SK-N-DZ (cell line): ENCODE data around the gene PCBP1.
A peak's percentile ranks its signal among the peaks of the same experiment; 100 is the strongest.
"Not testable (repeated sequence)": the region's sequence is repeated elsewhere in the genome, so short reads cannot be mapped to it uniquely, and the experiment has no call there.

Source experiments
- DNase-seq: peaks from one replicate; pipeline ENCODE4 v3.0.0-alpha.2; 2015; ENCODE audit warnings: low spot score

The PCBP1 gene

GRCh38 chr2:70080610-70081200 lies 6.6 kb upstream of the PCBP1 start:
- DNase-seq: no peak

DNA sequence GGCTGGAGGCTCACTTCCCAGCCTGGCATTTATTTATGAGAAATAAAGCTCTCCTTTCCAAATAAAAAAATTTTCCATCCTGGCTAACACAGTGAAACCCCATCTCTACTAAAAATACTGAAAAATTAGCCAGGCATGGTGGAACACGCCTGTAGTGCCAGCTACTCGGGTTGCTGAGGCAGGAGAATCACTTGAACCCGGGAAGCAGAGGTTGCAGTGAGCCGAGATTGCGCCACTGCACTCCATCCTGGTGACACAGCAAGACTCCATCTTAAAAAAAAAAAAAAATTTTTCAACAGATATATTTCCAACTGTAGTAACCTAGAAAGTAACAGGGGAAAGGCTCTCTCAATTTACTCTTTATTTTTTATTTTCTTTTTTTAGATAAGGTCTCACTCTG lies 6.1 kb upstream of the PCBP1 start:
- DNase-seq: no peak

- no peak for DNase-seq
Measured at GRCh38 chr2:70083344-70084156, 3.7 kb upstream of the PCBP1 start.

GRCh38 chr2:70084973-70085710 lies 2.1 kb upstream of the PCBP1 start:
- no peak for DNase-seq

DNA sequence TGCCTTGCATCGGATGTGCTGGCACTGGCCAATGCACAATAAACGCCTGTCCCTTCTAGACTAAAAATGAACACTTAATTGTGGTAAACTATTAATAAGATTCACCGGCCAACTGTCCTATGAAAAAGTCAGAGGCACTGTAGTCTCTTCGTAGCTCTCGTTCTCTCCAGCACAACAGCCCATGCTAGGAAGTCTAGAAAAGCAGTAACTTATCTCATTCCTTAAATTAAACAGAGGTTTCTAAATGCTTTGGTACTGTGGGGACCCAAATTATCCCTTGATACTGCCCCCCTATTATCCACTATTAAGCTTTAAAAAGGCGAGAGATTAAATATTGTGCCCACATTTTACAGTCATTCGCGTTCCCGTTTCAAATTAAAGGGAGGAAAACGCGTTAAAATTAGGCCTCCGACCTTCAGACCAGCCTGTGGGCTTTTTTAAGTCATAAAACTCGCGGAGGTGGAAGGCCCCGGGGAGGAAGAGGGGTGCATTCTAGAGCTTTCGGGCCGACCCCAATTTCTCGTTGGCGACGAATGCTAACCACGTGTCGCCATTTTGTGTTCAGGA lies 1.5 kb upstream of the PCBP1 start:
- DNase-seq: no peak

- peak; percentile 75 for DNase-seq
Measured at GRCh38 chr2:70086278-70086837, 919 bp upstream of the PCBP1 start.

GRCh38 chr2:70087702-70088597 lies 673 bp downstream of the PCBP1 start:
- peak; percentile 38 for DNase-seq

GRCh38 chr2:70088598-70089219 lies 1.4 kb downstream of the PCBP1 start:
- no peak for DNase-seq

GRCh38 chr2:70089220-70089982 lies 2.1 kb downstream of the PCBP1 start:
- no peak for DNase-seq

- no peak for DNase-seq
Measured at GRCh38 chr2:70089983-70090525, 2.8 kb downstream of the PCBP1 start.

GRCh38 chr2:70090706-70091334 lies 3.5 kb downstream of the PCBP1 start:
- DNase-seq: no peak

- DNase-seq: no peak
Measured at GRCh38 chr2:70091364-70091763, 4.1 kb downstream of the PCBP1 start.

GRCh38 chr2:70091816-70092215 lies 4.5 kb downstream of the PCBP1 start:
- DNase-seq: no peak

DNA sequence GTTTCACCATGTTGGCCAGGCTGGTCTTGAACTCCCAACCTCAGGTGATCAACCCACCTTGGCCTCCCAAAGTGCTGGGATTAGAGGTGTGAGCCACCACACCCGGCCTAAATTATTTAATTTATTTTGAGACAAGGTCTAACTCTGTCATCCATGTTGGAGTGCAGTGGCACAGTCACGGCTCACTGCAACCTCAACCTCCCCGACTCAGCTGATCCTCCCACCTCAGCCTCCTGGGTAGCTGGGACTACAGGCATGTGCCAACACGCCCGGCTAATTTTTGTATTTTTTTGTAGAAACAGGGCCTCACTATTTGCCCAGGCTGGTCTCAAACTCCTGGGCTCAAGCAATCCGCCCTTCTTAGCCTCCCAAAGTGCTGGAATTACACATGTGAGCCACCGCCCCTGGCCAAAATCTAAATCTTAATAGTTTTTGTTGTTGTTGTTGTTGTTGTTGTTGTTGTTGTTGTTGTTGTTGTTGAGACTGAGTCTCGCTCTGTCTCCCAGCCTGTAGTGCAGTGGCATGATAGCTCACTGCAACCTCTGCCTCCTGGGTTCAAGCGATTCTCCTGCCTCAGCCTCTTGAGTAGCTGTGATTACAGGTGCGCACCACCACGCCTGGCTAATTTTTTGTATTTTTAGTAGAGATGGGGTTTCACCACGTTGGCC lies 5.4 kb downstream of the PCBP1 start:
- not testable (repeated sequence) for DNase-seq

GRCh38 chr2:70094171-70094977 lies 7.1 kb downstream of the PCBP1 start:
- DNase-seq: no peak

GRCh38 chr2:70094978-70095719 lies 7.9 kb downstream of the PCBP1 start:
- DNase-seq: no peak
